AG04450 (cell line): ENCODE data around the gene VWCE. TPM values are rescaled to one million over a fixed set of nuclear protein-coding genes. Genes with fewer than 3 reads are reported as not detected.

ENCODE experiments used
- CTCF ChIA-PET: fragments of 300-600, 350-600 bp; formaldehyde crosslinking; extraction: SDS; loops from one replicate; lab custom pipeline; 2022; ENCODE audit warnings: antibody characterized with exemption, inconsistent platforms; lab: Charles Lee
- POLR2A ChIA-PET: fragments of 350-600 bp; formaldehyde crosslinking; extraction: SDS; loops from one replicate; lab custom pipeline; 2021; ENCODE audit warnings: antibody characterized with exemption, inconsistent platforms; lab: Yijun Ruan, JAX
- DNase-seq: peaks from one replicate; pipeline ENCODE4 v3.0.0-alpha.2; 2011; ENCODE audit warnings: low read depth, low spot score
- H3K27ac ChIP-seq: one replicate; pipeline ENCODE4 v1.5.1; 2012; ENCODE audit warnings: low read depth, low read length, control low read depth
- H3K27me3 ChIP-seq: one replicate; pipeline ENCODE4 v1.6.0; 2012; ENCODE audit warnings: low read length; ENCODE audit not compliant: control insufficient read depth, insufficient read depth
- H3K4me3 ChIP-seq: 2 replicates; pipeline ENCODE4 v1.5.1; 2011; ENCODE audit warnings: mild to moderate bottlenecking, low read depth, low read length, control low read depth
- H3K9me3 ChIP-seq: 2 replicates; pipeline ENCODE4 v1.5.1; 2012; ENCODE audit warnings: low read length; ENCODE audit not compliant: control insufficient read depth, insufficient read depth
- polyA plus RNA-seq: library from polyadenylated mRNA; depleted of rRNA; stranded (reverse); fragments of >200 nt; gene quantifications from 2 replicates; pipeline ENCODE4 v1.2.3, GENCODE V29; 2011
- TF ChIP-seq, protein P1 (sequence below): IDR thresholded peaks from 2 replicates; pipeline ENCODE4 v1.5.1; 2011; ENCODE audit warnings: low read depth, low read length, control low read depth, inconsistent platforms

VWCE gene
- polyA plus RNA-seq, 1 experiment, result 1.4 TPM

- ChIA-PET POLR2A (interaction anchor here (1.4 to 1.7 kb wide), 3 partner anchors 26 to 50 kb away, joined by 3 to 13 read pairs (median 12); partner anchors contain the start of genes CYB561A3 and TMEM138), CTCF (interaction anchor here (0.6 to 10.2 kb wide), 42 partner anchors 9 to 302 kb away, joined by 3 to 519 read pairs (median 6); partner anchors contain the start of genes CYB561A3, TMEM138 and TMEM216)
- no peak overlapping the region for H3K27ac ChIP-seq
- no peak overlapping the region for H3K4me3 ChIP-seq
- no peaks in the 10 kb centered on the region for H3K27me3 ChIP-seq
- DNase-seq, result peak; percentile 45
- TF ChIP-seq, protein P1, sequence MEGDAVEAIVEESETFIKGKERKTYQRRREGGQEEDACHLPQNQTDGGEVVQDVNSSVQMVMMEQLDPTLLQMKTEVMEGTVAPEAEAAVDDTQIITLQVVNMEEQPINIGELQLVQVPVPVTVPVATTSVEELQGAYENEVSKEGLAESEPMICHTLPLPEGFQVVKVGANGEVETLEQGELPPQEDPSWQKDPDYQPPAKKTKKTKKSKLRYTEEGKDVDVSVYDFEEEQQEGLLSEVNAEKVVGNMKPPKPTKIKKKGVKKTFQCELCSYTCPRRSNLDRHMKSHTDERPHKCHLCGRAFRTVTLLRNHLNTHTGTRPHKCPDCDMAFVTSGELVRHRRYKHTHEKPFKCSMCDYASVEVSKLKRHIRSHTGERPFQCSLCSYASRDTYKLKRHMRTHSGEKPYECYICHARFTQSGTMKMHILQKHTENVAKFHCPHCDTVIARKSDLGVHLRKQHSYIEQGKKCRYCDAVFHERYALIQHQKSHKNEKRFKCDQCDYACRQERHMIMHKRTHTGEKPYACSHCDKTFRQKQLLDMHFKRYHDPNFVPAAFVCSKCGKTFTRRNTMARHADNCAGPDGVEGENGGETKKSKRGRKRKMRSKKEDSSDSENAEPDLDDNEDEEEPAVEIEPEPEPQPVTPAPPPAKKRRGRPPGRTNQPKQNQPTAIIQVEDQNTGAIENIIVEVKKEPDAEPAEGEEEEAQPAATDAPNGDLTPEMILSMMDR, result peak; percentile 99
- H3K9me3 ChIP-seq, result no peaks in the 10 kb centered on the region; the same call in 1 of the 2 replicates
Observed at GRCh38 chr11:61336171-61336935, 41.2 kb upstream of the VWCE start.

DNA sequence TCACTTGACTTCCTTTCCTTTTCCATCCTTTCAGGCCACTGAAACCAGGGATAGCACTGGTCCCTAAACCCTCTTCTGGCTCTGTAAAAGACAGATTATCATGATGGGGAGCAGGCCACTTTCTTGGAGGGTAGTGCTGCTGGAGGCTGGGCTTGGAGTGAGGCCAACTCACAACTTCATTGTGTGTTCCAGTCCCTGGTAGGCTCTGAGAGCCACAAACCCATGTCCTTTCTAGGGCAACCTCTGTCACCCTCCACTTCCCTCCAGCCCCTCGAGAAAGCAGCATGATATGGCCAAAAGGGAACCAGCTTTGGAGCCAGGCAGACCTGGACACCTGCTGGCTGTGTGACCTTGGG is 40.2 kb upstream of the VWCE start:
- CTCF ChIA-PET, result interaction anchor here (0.8 to 10.2 kb wide), 24 partner anchors 10 to 303 kb away, joined by 3 to 519 read pairs (median 7); partner anchors contain the start of genes CYB561A3, TMEM138 and TMEM216
- TF ChIP-seq, protein P1, result no peak
- no peak overlapping the region for H3K4me3 ChIP-seq
- H3K27ac ChIP-seq, result no peak overlapping the region
- H3K9me3 ChIP-seq, result no peaks in the 10 kb centered on the region; the same call in 1 of the 2 replicates
- no peak for DNase-seq
- no peaks in the 10 kb centered on the region for H3K27me3 ChIP-seq
- POLR2A ChIA-PET, result interaction anchor here (1.4 to 1.7 kb wide), 3 partner anchors 27 to 52 kb away, joined by 3 to 13 read pairs (median 12); partner anchors contain the start of genes CYB561A3 and TMEM138

DNA sequence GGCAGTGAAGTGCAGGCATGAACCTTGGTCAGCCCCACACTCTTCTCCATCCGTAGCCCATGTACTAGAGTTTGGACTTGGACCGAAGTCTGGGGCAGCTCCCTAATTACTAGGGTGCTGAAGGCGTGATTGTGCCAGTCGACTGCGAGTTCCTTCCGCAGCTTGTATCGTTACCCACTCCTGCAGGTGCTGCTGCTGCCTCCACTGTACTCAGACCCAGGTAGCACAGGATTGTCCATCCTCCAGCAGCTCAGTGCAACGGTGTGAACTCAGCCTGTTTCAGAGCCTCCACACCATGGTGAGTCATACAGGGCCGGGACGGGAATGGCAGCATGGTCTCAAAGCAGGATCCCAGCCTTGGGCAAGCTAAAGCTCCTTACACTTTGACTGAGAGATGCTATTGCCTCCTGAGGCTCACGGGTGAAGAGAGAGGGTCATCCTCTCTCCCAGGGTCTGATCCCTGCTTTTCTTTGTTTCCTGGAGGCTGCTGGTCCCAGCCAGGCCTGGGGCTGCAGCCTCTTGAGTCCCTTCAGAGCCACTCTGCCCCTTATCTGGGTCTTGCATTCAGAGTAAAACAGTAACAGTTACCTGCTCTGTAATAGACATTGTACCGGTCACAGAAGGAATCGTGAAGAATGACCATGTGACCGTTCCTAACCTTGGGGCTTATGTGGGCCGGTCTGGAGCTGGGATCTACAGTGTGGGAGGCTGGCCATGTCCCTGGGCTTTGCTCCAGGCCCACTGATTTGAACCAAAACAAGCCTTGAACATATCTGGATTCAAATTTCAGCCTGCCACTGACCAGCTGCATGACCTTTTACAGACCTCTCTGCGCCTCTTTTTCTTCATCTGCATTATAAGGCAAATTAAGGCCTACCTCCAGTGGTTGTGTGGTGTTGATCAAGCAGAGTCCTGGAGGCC is 39.6 kb upstream of the VWCE start:
- no peak overlapping the region for H3K4me3 ChIP-seq
- POLR2A ChIA-PET, result interaction anchor here (1.0 to 2.5 kb wide), 4 partner anchors 24 to 55 kb away, joined by 3 to 15 read pairs (median 5); partner anchors contain the start of genes CYB561A3 and TMEM138
- TF ChIP-seq, protein P1, result no peak
- no peaks in the 10 kb centered on the region; the same call in 1 of the 2 replicates for H3K9me3 ChIP-seq
- no peaks in the 10 kb centered on the region for H3K27me3 ChIP-seq
- CTCF ChIA-PET, result interaction anchor here (0.9 to 10.2 kb wide), 7 partner anchors 27 to 304 kb away, joined by 3 to 519 read pairs (median 6); partner anchors contain the start of genes CYB561A3, TMEM138 and TMEM216
- no peak for DNase-seq
- peak overlapping the region; percentile 39 for H3K27ac ChIP-seq

DNA sequence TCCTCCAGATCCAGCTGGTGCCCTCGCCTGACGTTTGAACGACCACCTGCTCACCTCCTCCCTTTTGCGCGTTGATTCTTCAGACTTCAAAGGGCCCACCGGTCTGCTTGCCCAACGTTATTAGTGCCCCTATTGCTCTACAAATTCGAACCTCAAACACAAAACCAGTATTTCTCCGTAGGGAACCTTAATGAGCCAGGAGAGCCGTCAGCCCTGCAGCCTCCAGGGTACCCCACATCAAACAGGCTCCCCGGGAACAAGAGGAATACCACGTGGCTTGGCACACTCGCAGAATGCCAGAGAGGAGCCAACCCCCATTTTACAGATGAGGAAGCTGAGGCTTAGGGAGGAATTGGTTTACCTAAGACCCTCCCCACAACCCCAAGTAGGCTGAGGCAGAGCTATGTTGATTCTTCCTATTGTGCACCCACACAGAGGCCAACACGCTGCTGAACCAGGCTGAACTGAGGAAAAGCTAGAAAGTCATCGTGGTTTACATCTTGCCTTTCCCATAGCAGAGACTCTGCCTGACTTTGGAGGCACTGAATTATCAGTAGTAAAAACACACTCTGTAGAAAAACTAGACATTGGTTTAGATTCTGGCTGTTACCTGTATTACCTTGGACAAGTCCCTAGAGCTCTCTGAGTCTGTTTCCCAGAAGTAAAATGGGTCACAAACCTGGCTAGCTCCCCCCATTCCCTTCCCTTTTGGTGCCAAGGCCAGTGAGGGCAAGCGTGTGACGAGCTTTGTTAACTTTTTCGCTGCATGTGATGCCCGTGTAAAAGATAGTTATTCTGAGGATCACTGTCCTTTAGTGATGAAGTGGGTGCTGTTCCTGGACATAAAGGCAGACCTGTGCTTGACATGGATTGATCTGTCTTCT is 38.7 kb upstream of the VWCE start:
- peak overlapping the region; percentile 73 for H3K27ac ChIP-seq

More for the DNA sequence above, 38.7 kb upstream of the VWCE start:
- TF ChIP-seq, protein P1, result no peak
- H3K4me3 ChIP-seq, result peak overlapping the region; percentile 93
- ChIA-PET POLR2A (interaction anchor here (1.0 to 2.5 kb wide), 5 partner anchors 25 to 56 kb away, joined by 3 to 15 read pairs (median 4); partner anchors contain the start of genes CYB561A3 and TMEM138), CTCF (interaction anchor here (0.5 to 10.2 kb wide), 5 partner anchors 28 to 592 kb away, joined by 3 to 519 read pairs (median 6); partner anchors contain the start of genes CYB561A3, TMEM138 and TMEM216)
- H3K9me3 ChIP-seq, result no peaks in the 10 kb centered on the region; the same call in 1 of the 2 replicates
- DNase-seq, result no peak
- no peaks in the 10 kb centered on the region for H3K27me3 ChIP-seq
